Neural cell (in vitro differentiated cells): ENCODE data around the gene SPZ1. TPM values are rescaled to one million over a fixed set of nuclear protein-coding genes. Genes with fewer than 3 reads are reported as not detected.

Experiments
- H2AFZ ChIP-seq: fragments of 200-600, 300-800 bp; sonication (generic), shearing (Covaris generic); 2 replicates; pipeline ENCODE4 v1.6.0; 2014; ENCODE audit warnings: low read depth, mild to moderate bottlenecking, antibody characterized with exemption, low read length, moderate library complexity
- H3F3A ChIP-seq: fragments of 200-600 bp; shearing (Covaris generic); 2 replicates; pipeline ENCODE4 v1.6.1; 2016; ENCODE audit warnings: mild to moderate bottlenecking, moderate library complexity, mixed read lengths, antibody characterized with exemption, low read length; ENCODE audit not compliant: insufficient read depth, poor library complexity, severe bottlenecking
- H3K27ac ChIP-seq: fragments of 200-600, 300-800 bp; sonication (generic), shearing (Covaris generic); 2 replicates; pipeline ENCODE4 v1.5.1; 2014; ENCODE audit warnings: mild to moderate bottlenecking, low read length, moderate library complexity
- H3K27me3 ChIP-seq: fragments of 300-800, 200-600 bp; sonication (generic), shearing (Covaris generic); 2 replicates; pipeline ENCODE4 v1.6.0; 2014; ENCODE audit warnings: mild to moderate bottlenecking, low read depth, low read length, moderate library complexity; ENCODE audit not compliant: insufficient read depth
- H3K36me3 ChIP-seq: fragments of 300-800, 200-600 bp; sonication (generic), shearing (Covaris generic); 2 replicates; pipeline ENCODE4 v1.5.1; 2014; ENCODE audit warnings: mild to moderate bottlenecking, antibody characterized with exemption, low read length, moderate library complexity; ENCODE audit not compliant: insufficient read depth
- H3K4me2 ChIP-seq: fragments of 300-800, 200-600 bp; sonication (generic), shearing (Covaris generic); 2 replicates; pipeline ENCODE4 v1.6.0; 2014; ENCODE audit warnings: mild to moderate bottlenecking, low read length
- H3K4me3 ChIP-seq: fragments of 300-800, 200-600 bp; sonication (generic), shearing (Covaris generic); 2 replicates; pipeline ENCODE4 v1.5.1; 2014; ENCODE audit warnings: mild to moderate bottlenecking, low read length, moderate library complexity
- H3K79me2 ChIP-seq: fragments of 200-600 bp; shearing (Covaris generic); replicated peaks from 2 replicates; pipeline ENCODE4 v1.6.0; 2014; ENCODE audit warnings: mild to moderate bottlenecking, low read length, moderate library complexity; ENCODE audit not compliant: insufficient read depth
- H3K9ac ChIP-seq: fragments of 300-800, 200-600 bp; sonication (generic), shearing (Covaris generic); 2 replicates; pipeline ENCODE4 v1.6.1; 2016; ENCODE audit warnings: mild to moderate bottlenecking, low read length, mixed read lengths
- H3K9me2 ChIP-seq: fragments of 200-600 bp; shearing (Covaris generic); 2 replicates; pipeline ENCODE4 v1.6.1; 2016; ENCODE audit warnings: mild to moderate bottlenecking, low read length, mixed read lengths; ENCODE audit not compliant: insufficient read depth
- H3K9me3 ChIP-seq: fragments of 200-600, 300-800 bp; sonication (generic), shearing (Covaris generic); 2 replicates; pipeline ENCODE4 v1.6.1; 2016; ENCODE audit warnings: mild to moderate bottlenecking, mixed run types, low read length, moderate library complexity, mixed read lengths
- H4K20me1 ChIP-seq: fragments of 200-600 bp; shearing (Covaris generic); 2 replicates; pipeline ENCODE4 v1.6.1; 2016; ENCODE audit warnings: mild to moderate bottlenecking, mixed run types; ENCODE audit not compliant: insufficient read depth
- EP300 ChIP-seq: fragments of 450-650 bp; conservative IDR thresholded peaks from 2 replicates; pipeline ENCODE4 v1.6.1; 2014; ENCODE audit warnings: antibody characterized with exemption, mild to moderate bottlenecking, moderate library complexity; ENCODE audit not compliant: poor library complexity, severe bottlenecking
- MXI1 ChIP-seq: fragments of 450-650 bp; conservative IDR thresholded peaks from 2 replicates; pipeline ENCODE4 v1.6.1; 2014; ENCODE audit warnings: antibody characterized with exemption, mild to moderate bottlenecking; ENCODE audit not compliant: poor library complexity, severe bottlenecking
- POLR2AphosphoS5 ChIP-seq: IDR thresholded peaks from 2 replicates; pipeline ENCODE4 v1.6.1; 2012
- SMC3 ChIP-seq: fragments of 450-650 bp; conservative IDR thresholded peaks from 2 replicates; pipeline ENCODE4 v1.6.1; 2014; ENCODE audit warnings: antibody characterized with exemption, mild to moderate bottlenecking, moderate library complexity; ENCODE audit not compliant: poor library complexity
- TAF1 ChIP-seq: IDR thresholded peaks from 2 replicates; pipeline ENCODE4 v1.6.1; 2012; ENCODE audit warnings: low read depth
- polyA plus RNA-seq: library from polyadenylated mRNA; depleted of rRNA; stranded (reverse); fragments of >200 nt; gene quantifications from 2 replicates; pipeline ENCODE4 v1.2.3, GENCODE V29; 2014
- TF ChIP-seq, protein P1 (sequence below): fragments of 450-650 bp; IDR thresholded peaks from 2 replicates; pipeline ENCODE4 v1.5.1; 2014; ENCODE audit warnings: antibody characterized with exemption, mild to moderate bottlenecking, moderate library complexity; ENCODE audit not compliant: poor library complexity, severe bottlenecking
- TF ChIP-seq, protein P2 (sequence below): IDR thresholded peaks from 2 replicates; pipeline ENCODE4 v1.6.1; 2012; ENCODE audit warnings: borderline replicate concordance

Gene SPZ1
- polyA plus RNA-seq, 1 donor from 2014 or later, result not detected

DNA sequence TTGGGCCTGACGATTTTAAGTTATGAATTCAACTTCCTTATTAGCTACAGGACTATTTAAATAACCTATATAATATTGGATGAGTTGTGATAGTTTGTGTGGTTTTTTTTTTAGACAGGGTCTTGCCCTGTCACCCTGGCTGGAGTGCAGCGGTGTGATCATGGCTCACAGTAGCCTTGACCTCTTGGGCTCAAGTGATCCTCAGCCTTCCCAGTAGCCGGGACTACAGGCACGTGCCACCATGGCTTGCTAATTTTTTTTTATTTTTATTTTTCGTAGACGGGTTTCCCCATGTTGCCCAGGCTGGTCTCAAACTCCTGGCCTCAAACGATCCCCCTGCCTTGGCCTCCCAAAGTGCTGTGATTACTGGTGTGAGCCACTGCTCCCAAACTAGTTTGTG is 17.6 kb downstream of the SPZ1 start (continued):
- TF ChIP-seq, protein P1, sequence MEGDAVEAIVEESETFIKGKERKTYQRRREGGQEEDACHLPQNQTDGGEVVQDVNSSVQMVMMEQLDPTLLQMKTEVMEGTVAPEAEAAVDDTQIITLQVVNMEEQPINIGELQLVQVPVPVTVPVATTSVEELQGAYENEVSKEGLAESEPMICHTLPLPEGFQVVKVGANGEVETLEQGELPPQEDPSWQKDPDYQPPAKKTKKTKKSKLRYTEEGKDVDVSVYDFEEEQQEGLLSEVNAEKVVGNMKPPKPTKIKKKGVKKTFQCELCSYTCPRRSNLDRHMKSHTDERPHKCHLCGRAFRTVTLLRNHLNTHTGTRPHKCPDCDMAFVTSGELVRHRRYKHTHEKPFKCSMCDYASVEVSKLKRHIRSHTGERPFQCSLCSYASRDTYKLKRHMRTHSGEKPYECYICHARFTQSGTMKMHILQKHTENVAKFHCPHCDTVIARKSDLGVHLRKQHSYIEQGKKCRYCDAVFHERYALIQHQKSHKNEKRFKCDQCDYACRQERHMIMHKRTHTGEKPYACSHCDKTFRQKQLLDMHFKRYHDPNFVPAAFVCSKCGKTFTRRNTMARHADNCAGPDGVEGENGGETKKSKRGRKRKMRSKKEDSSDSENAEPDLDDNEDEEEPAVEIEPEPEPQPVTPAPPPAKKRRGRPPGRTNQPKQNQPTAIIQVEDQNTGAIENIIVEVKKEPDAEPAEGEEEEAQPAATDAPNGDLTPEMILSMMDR, result no peak
- no peak for TF ChIP-seq SMC3

- no peak overlapping the region for H3K9ac ChIP-seq
- H3K4me2 ChIP-seq, result no peak overlapping the region
- no peaks in the 10 kb centered on the region for H3K79me2 ChIP-seq
- H3K36me3 ChIP-seq, result no peaks in the 10 kb centered on the region
- H3K27ac ChIP-seq, result no peak overlapping the region
- no peak overlapping the region for H2AFZ ChIP-seq
- no peaks in the 10 kb centered on the region for H3F3A ChIP-seq
- TF ChIP-seq, protein P2, sequence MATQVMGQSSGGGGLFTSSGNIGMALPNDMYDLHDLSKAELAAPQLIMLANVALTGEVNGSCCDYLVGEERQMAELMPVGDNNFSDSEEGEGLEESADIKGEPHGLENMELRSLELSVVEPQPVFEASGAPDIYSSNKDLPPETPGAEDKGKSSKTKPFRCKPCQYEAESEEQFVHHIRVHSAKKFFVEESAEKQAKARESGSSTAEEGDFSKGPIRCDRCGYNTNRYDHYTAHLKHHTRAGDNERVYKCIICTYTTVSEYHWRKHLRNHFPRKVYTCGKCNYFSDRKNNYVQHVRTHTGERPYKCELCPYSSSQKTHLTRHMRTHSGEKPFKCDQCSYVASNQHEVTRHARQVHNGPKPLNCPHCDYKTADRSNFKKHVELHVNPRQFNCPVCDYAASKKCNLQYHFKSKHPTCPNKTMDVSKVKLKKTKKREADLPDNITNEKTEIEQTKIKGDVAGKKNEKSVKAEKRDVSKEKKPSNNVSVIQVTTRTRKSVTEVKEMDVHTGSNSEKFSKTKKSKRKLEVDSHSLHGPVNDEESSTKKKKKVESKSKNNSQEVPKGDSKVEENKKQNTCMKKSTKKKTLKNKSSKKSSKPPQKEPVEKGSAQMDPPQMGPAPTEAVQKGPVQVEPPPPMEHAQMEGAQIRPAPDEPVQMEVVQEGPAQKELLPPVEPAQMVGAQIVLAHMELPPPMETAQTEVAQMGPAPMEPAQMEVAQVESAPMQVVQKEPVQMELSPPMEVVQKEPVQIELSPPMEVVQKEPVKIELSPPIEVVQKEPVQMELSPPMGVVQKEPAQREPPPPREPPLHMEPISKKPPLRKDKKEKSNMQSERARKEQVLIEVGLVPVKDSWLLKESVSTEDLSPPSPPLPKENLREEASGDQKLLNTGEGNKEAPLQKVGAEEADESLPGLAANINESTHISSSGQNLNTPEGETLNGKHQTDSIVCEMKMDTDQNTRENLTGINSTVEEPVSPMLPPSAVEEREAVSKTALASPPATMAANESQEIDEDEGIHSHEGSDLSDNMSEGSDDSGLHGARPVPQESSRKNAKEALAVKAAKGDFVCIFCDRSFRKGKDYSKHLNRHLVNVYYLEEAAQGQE, result no peak
- no peak for TF ChIP-seq TAF1
- TF ChIP-seq POLR2AphosphoS5, result no peak
- no peak for TF ChIP-seq SMC3
- no peak for TF ChIP-seq EP300
- no peak for TF ChIP-seq MXI1
- H3K27me3 ChIP-seq, result no peaks in the 10 kb centered on the region
- H3K4me3 ChIP-seq, result no peak overlapping the region
- H3K9me2 ChIP-seq, result no peaks in the 10 kb centered on the region
- H3K9me3 ChIP-seq, result no peaks in the 10 kb centered on the region
- no peaks in the 10 kb centered on the region for H4K20me1 ChIP-seq
Observed at GRCh38 chr5:80339116-80339515, 19.3 kb downstream of the SPZ1 start.

GRCh38 chr5:80341016-80341775 is 21.4 kb downstream of the SPZ1 start:
- Histone ChIP-seq H3K4me2 (no peak overlapping the region), H3F3A (no peaks in the 10 kb centered on the region), H3K9me3 (no peaks in the 10 kb centered on the region), H3K27ac (no peak overlapping the region), H3K9ac (no peak overlapping the region), H3K27me3 (no peaks in the 10 kb centered on the region), H2AFZ (no peak overlapping the region), H4K20me1 (no peaks in the 10 kb centered on the region), H3K4me3 (no peak overlapping the region), H3K79me2 (no peaks in the 10 kb centered on the region), H3K36me3 (no peaks in the 10 kb centered on the region), H3K9me2 (no peaks in the 10 kb centered on the region)
- TF ChIP-seq EP300, result no peak
- TF ChIP-seq, protein P1, result no peak
